DOHH2 (cell line): ENCODE data around the gene C15orf40.

Experiments
- EZH2phosphoT487 ChIP-seq: fragments of 200-600 bp; sonication (generic); IDR thresholded peaks from 2 replicates; pipeline ENCODE4 v1.6.1; 2017; ENCODE audit warnings: borderline replicate concordance, mild to moderate bottlenecking, antibody characterized with exemption, low read length, moderate library complexity, mixed read lengths
- TF ChIP-seq, protein P1 (sequence below): fragments of 200-600 bp; sonication (generic); IDR thresholded peaks from one replicate; pipeline ENCODE4 v1.5.1; 2014; ENCODE audit warnings: antibody characterized with exemption, mild to moderate bottlenecking, low read depth, low read length; ENCODE audit not compliant: poor library complexity, severe bottlenecking

DNA sequence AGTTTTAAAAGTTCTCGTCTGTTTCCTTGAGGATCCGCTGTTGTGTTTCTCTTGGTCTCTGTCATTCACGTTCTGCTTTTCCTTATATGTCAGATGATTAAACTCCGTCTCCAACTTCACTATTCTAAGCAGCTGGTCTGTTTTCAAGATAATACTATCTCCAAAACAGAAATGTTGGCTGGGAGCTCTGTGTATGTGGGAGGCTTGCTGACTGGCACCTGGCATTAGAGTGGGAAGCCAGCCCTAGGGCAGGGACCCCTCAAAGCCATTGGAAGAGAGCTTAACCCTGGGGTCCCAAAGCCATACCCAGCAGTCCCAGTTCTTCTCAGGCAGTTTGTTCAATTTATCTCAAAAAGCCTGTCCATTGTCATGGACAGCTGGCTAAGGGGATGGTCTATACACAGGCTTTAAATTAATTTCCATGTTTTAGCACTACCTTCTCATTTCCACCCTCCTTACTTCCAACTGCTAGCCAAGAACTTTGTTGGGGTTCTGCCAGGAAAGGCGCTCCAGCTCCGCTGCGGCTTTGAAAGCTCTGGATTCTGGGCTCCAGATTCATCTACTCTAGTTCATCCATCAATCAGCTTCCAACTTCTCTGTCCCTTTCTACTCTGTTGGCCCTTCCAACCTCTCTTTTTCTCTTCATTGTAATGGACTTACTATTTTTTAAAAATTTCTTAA is 46.4 kb upstream of the C15orf40 start:
- TF ChIP-seq, protein P1, sequence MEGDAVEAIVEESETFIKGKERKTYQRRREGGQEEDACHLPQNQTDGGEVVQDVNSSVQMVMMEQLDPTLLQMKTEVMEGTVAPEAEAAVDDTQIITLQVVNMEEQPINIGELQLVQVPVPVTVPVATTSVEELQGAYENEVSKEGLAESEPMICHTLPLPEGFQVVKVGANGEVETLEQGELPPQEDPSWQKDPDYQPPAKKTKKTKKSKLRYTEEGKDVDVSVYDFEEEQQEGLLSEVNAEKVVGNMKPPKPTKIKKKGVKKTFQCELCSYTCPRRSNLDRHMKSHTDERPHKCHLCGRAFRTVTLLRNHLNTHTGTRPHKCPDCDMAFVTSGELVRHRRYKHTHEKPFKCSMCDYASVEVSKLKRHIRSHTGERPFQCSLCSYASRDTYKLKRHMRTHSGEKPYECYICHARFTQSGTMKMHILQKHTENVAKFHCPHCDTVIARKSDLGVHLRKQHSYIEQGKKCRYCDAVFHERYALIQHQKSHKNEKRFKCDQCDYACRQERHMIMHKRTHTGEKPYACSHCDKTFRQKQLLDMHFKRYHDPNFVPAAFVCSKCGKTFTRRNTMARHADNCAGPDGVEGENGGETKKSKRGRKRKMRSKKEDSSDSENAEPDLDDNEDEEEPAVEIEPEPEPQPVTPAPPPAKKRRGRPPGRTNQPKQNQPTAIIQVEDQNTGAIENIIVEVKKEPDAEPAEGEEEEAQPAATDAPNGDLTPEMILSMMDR = no peak
- no peak for TF ChIP-seq EZH2phosphoT487
